SKM-1 (cell line): ENCODE results near the gene CMTM5.

ENCODE experiments used
- DNase-seq: peaks from one replicate; lab custom pipeline; 2025; ENCODE audit not compliant: unreplicated experiment; lab: John Stamatoyannopoulos, UW

Gene CMTM5

GRCh38 chr14:23357261-23357660 is 19.6 kb upstream of the CMTM5 start:
- DNase-seq = no peak

GRCh38 chr14:23358042-23358441 is 18.8 kb upstream of the CMTM5 start:
- DNase-seq = no peak

- DNase-seq = no peak
Observed at GRCh38 chr14:23358553-23359166, 18.2 kb upstream of the CMTM5 start.

GRCh38 chr14:23359167-23359626 is 17.6 kb upstream of the CMTM5 start:
- DNase-seq = no peak

- no peak for DNase-seq
Observed at GRCh38 chr14:23359722-23360447, 17.0 kb upstream of the CMTM5 start.

- DNase-seq = no peak
Observed at GRCh38 chr14:23360496-23360895, 16.4 kb upstream of the CMTM5 start.

GRCh38 chr14:23361320-23361719 is 15.5 kb upstream of the CMTM5 start:
- DNase-seq = no peak

GRCh38 chr14:23361763-23362162 is 15.1 kb upstream of the CMTM5 start:
- DNase-seq = no peak

GRCh38 chr14:23362200-23362599 is 14.6 kb upstream of the CMTM5 start:
- no peak for DNase-seq

GRCh38 chr14:23364164-23365035 is 12.4 kb upstream of the CMTM5 start:
- no peak for DNase-seq

GRCh38 chr14:23365036-23365731 is 11.7 kb upstream of the CMTM5 start, which contains the start of gene EFS:
Gene EFS (minus strand): TSS chr14:23365172. CDS start chr14:23365025, 147 bp downstream.
- DNase-seq = no peak

GRCh38 chr14:23365732-23366425 is 11.0 kb upstream of the CMTM5 start:
- DNase-seq = no peak

GRCh38 chr14:23366426-23366921 is 10.4 kb upstream of the CMTM5 start:
- no peak for DNase-seq

- DNase-seq = no peak
Observed at GRCh38 chr14:23370221-23370620, 6.6 kb upstream of the CMTM5 start.

GRCh38 chr14:23371865-23372264 is 5.0 kb upstream of the CMTM5 start:
- DNase-seq = no peak

GRCh38 chr14:23372509-23372908 is 4.3 kb upstream of the CMTM5 start, which contains the start of gene IL25:
Gene IL25 (plus strand): TSS chr14:23372809.
- DNase-seq = no peak

GRCh38 chr14:23373041-23373440 is 3.8 kb upstream of the CMTM5 start:
- DNase-seq = no peak

GRCh38 chr14:23375527-23376251 is 1.2 kb upstream of the CMTM5 start:
- DNase-seq = no peak

GRCh38 chr14:23377198-23377550 is 328 bp downstream of the CMTM5 start:
- DNase-seq = no peak
